HepG2 (cell line): Measurements from ENCODE around the gene PRDM15. TPM values are rescaled to one million over a fixed set of nuclear protein-coding genes. Genes with fewer than 3 reads are reported as not detected.

Source experiments
- CREM ChIP-seq, 2 experiments: sonication (generic) in 1 of 2; formaldehyde crosslinking in 1 of 2; IDR thresholded peaks; 2 replicates each; pipeline versions ENCODE4 v1.4.0 to v1.6.1; 2016 to 2020; ENCODE audit warnings: antibody characterized with exemption in 1 of 2, mild to moderate bottlenecking in 1 of 2, missing genetic modification reagents in 1 of 2
- FOXC1 ChIP-seq: sonication (generic); formaldehyde crosslinking; IDR thresholded peaks from 2 replicates; pipeline ENCODE4 v1.8.0; 2022; ENCODE audit warnings: mild to moderate bottlenecking, missing genetic modification reagents, borderline replicate concordance
- FOXP1 ChIP-seq, 2 experiments: fragments of 450-650 bp in 1 of 2; IDR thresholded peaks; 2 replicates each; pipeline ENCODE4 v1.6.1; 2017 to 2018; ENCODE audit warnings: antibody characterized with exemption in 1 of 2
- HNF4A ChIP-seq: sonication (generic); formaldehyde crosslinking; IDR thresholded peaks from 2 replicates; pipeline ENCODE4 v1.4.0; 2020; ENCODE audit warnings: missing genetic modification reagents
- NCOR1 ChIP-seq: fragments of 200-600 bp; sonication (generic); IDR thresholded peaks from 2 replicates; pipeline ENCODE4 v1.7.0; 2017; ENCODE audit warnings: antibody characterized with exemption, low read length, borderline replicate concordance
- NFE2 ChIP-seq: sonication (generic); formaldehyde crosslinking; IDR thresholded peaks from 2 replicates; pipeline ENCODE4 v1.4.0; 2020; ENCODE audit warnings: missing genetic modification reagents
- NFKBIZ ChIP-seq: IDR thresholded peaks from 2 replicates; pipeline ENCODE4 v1.6.1; 2018; ENCODE audit warnings: missing genetic modification reagents, missing compliant biosample characterization
- NR2F2 ChIP-seq: IDR thresholded peaks from 2 replicates; pipeline ENCODE4 v1.6.1; 2012; ENCODE audit warnings: low read depth, inconsistent platforms, borderline replicate concordance
- PATZ1 ChIP-seq: sonication (generic); formaldehyde crosslinking; IDR thresholded peaks from 2 replicates; pipeline ENCODE4 v1.4.0; 2020; ENCODE audit warnings: missing genetic modification reagents
- SOX13 ChIP-seq, 3 experiments: fragments of 450-650 bp in 1 of 3; sonication (generic) in 1 of 3; formaldehyde crosslinking in 1 of 3; IDR thresholded peaks in 2 of 3; conservative IDR thresholded peaks in 1 of 3; 2 replicates each; pipeline versions ENCODE4 v1.5.0 to v1.6.1; 2016 to 2020; ENCODE audit warnings: antibody characterized with exemption in 1 of 3, mild to moderate bottlenecking in 1 of 3, missing compliant biosample characterization in 1 of 3, missing genetic modification reagents in 1 of 3, moderate library complexity in 1 of 3
- SP5 ChIP-seq: IDR thresholded peaks from 2 replicates; pipeline ENCODE4 v1.6.1; 2016; ENCODE audit warnings: low read depth, borderline replicate concordance
- TFE3 ChIP-seq: IDR thresholded peaks from 2 replicates; pipeline ENCODE4 v1.6.1; 2016
- ZHX2 ChIP-seq, 2 experiments: sonication (generic) in 1 of 2; formaldehyde crosslinking in 1 of 2; IDR thresholded peaks; 2 replicates each; pipeline versions ENCODE4 v1.6.1 to v1.9.0; 2014 to 2022; ENCODE audit warnings: antibody characterized with exemption in 1 of 2, borderline replicate concordance in 1 of 2, inconsistent platforms in 1 of 2, low read depth in 1 of 2, missing genetic modification reagents in 1 of 2
- ZNF264 ChIP-seq: sonication (generic); formaldehyde crosslinking; IDR thresholded peaks from 2 replicates; pipeline ENCODE4 v1.4.0; 2020; ENCODE audit warnings: missing genetic modification reagents
- ZNF543 ChIP-seq: sonication (generic); formaldehyde crosslinking; IDR thresholded peaks from 2 replicates; pipeline ENCODE4 v1.4.0; 2020; ENCODE audit warnings: mild to moderate bottlenecking, missing genetic modification reagents
- polyA plus RNA-seq, 8 experiments: library from polyadenylated mRNA; depleted of rRNA in 3 of 8; stranded (reverse) in 7 of 8; unstranded in 1 of 8; fragments of >200 nt; fragmentation: Illumina TruSeq in 4 of 8; extraction: Trizol in 4 of 8; gene quantifications; 2 replicates each; pipeline versions ENCODE4 v1.2.1 to v1.2.3, GENCODE V29; 2011 to 2016; ENCODE audit warnings: low read depth in 4 of 8, missing spikeins in 1 of 8, mixed read lengths in 1 of 8; ENCODE audit not compliant: insufficient read depth in 1 of 8
- total RNA-seq, 5 experiments: library from RNA; depleted of rRNA; stranded (reverse); fragments of >200 nt; fragmentation: Illumina TruSeq; extraction: Trizol; gene quantifications; 2 replicates each; pipeline ENCODE4 v1.2.3, GENCODE V29; 2016; ENCODE audit warnings: low read depth in 1 of 5

The PRDM15 gene
- total and polyA plus RNA-seq, 2 of the 13 experiments (the other 11 are each of a cell fraction or from before 2014, with no cell fraction given), result 4.0 to 6.9 TPM

GRCh38 chr21:41750532-41751151, 128.5 kb downstream of the PRDM15 start (continued):
- peak; percentile 50; the same call in 1 of the 2 replicates for TF ChIP-seq TFE3 (CRISPR knock-in tag)
- peak; percentile 95 for TF ChIP-seq HNF4A
- TF ChIP-seq NFKBIZ (CRISPR knock-in tag), result peak; percentile 54; the same call in 1 of the 2 replicates
- peak; percentile 77 for TF ChIP-seq SP5 (CRISPR knock-in tag)
- TF ChIP-seq FOXP1 (IDR thresholded peaks at IDR 0.05), result peak; percentile 60; the same call in 1 of the 2 replicates
- TF ChIP-seq FOXP1 (CRISPR knock-in tag; IDR thresholded peaks at IDR 0.05), result peak; percentile 89
- 0 out of 2 replicates have a peak, but pooled peaks have one; percentile 25 for TF ChIP-seq ZHX2 (IDR thresholded peaks at IDR 0.05; ENCODE audit: low read depth)
- TF ChIP-seq ZHX2 (CRISPR knock-in tag; IDR thresholded peaks at IDR 0.05; ENCODE audit: borderline replicate concordance), result no peak
- TF ChIP-seq ZNF543 (CRISPR knock-in tag), result 0 out of 2 replicates have a peak, but pooled peaks have one; percentile 51
- TF ChIP-seq PATZ1 (CRISPR knock-in tag), result peak; percentile 85
- no peak for TF ChIP-seq SOX13 (IDR thresholded peaks at IDR 0.05)
- peak in 1 of 2 experiments; percentile 78; a peak in 2 of 4 replicates for TF ChIP-seq SOX13 (CRISPR knock-in tag; conservative IDR thresholded peaks at IDR 0.05 in 1 of 2, IDR thresholded peaks at IDR 0.05 in 1 of 2)
- TF ChIP-seq CREM (IDR thresholded peaks at IDR 0.05), result peak; percentile 48; the same call in 1 of the 2 replicates
- no peak for TF ChIP-seq CREM (CRISPR knock-in tag; IDR thresholded peaks at IDR 0.05)
- peak; percentile 62 for TF ChIP-seq NR2F2
- no peak for TF ChIP-seq NFE2
- peak; percentile 76; the same call in 1 of the 2 replicates for TF ChIP-seq ZNF264 (CRISPR knock-in tag)
- TF ChIP-seq FOXC1, result peak; percentile 40; the same call in 1 of the 2 replicates
- peak; percentile 81; the same call in 1 of the 2 replicates for TF ChIP-seq NCOR1
